A673 (cell line): Measurements from ENCODE around the gene ANKS6.

Experiments
- CTCF ChIP-seq: fragments of 300-800, 200-600 bp; sonication (generic); conservative IDR thresholded peaks from 2 replicates; pipeline ENCODE4 v1.5.1; 2017; ENCODE audit warnings: low read depth, mild to moderate bottlenecking, antibody characterized with exemption, low read length, moderate library complexity, mixed read lengths
- EZH2 ChIP-seq: fragments of 200-600 bp; sonication (generic); IDR thresholded peaks from 2 replicates; pipeline ENCODE4 v1.6.1; 2017; ENCODE audit warnings: borderline replicate concordance, low read depth, mild to moderate bottlenecking, mixed read lengths, antibody characterized with exemption, low read length; ENCODE audit not compliant: poor library complexity, severe bottlenecking

- no peak for TF ChIP-seq CTCF
- TF ChIP-seq EZH2: no peak
Measured at GRCh38 chr9:98808875-98809274, 12.5 kb upstream of the ANKS6 start.
